ENCODE data around the gene KIF3B. TPM values are rescaled to one million over a fixed set of nuclear protein-coding genes. Genes with fewer than 3 reads are reported as not detected.

Gene KIF3B
- total RNA-seq, 4 donors from 2014 or later: 26.6 to 46.5 (median 37.5) TPM

GRCh38 chr20:32233286-32233685 is 44.2 kb upstream of the KIF3B start:
- H3K9me3 ChIP-seq: no peaks in the 10 kb centered on the region
- no peak overlapping the region for H3K27ac ChIP-seq
- in situ Hi-C loops (cut with MboI; ENCODE audit: low pct_ligation_motif_present in 1 of 4, low pct_unique_long_range_greater_than_20kb in 1 of 4, low sequenced_read_pairs in 3 of 4): no loop called here
- intact Hi-C loops (cut with DNase I; ENCODE audit: low total_unique reads): no loop called here
- no peaks in the 10 kb centered on the region for H3K27me3 ChIP-seq
- no peak overlapping the region for H3K4me3 ChIP-seq
- peaks cover 13 to 43% (median 23%) of the 10 kb centered on the region in 4 donors for H3K4me1 ChIP-seq
- DNase-seq: no peak
- 87 to 90% methylated on average over 6 to 9 of the region's 9 CpGs for WGBS, 2 donors (ENCODE audit: low coverage in 1 of 2)
- peaks cover 0 to 28% (median 8%) of the 10 kb centered on the region in 4 donors for H3K36me3 ChIP-seq
- TF ChIP-seq EP300 (IDR thresholded peaks at IDR 0.05; ENCODE audit: low read depth) (no peak), POLR2A (IDR thresholded peaks at IDR 0.05) (no peak), CTCF (IDR thresholded peaks at IDR 0.05) (no peak), POLR2AphosphoS5 (IDR thresholded peaks at IDR 0.05) (no peak)

- Histone ChIP-seq H3K27ac (no peak overlapping the region), H3K4me1 (peaks cover 7 to 33% (median 18%) of the 10 kb centered on the region in 4 donors), H3K36me3 (peaks cover 0 to 28% (median 8%) of the 10 kb centered on the region in 4 donors), H3K4me3 (no peak overlapping the region), H3K27me3 (no peaks in the 10 kb centered on the region), H3K9me3 (no peaks in the 10 kb centered on the region)
- intact Hi-C loops (cut with DNase I; ENCODE audit: low total_unique reads) (no loop called here), in situ Hi-C loops (cut with MboI; ENCODE audit: low pct_ligation_motif_present in 1 of 4, low pct_unique_long_range_greater_than_20kb in 1 of 4, low sequenced_read_pairs in 3 of 4) (no loop called here)
- DNase-seq: no peak
- 95 to 100% methylated on average over 1 to 13 of the region's 13 CpGs for WGBS, 2 donors (ENCODE audit: low coverage in 1 of 2)
- TF ChIP-seq POLR2A (IDR thresholded peaks at IDR 0.05): no peak
- no peak for TF ChIP-seq CTCF (IDR thresholded peaks at IDR 0.05)
- no peak for TF ChIP-seq POLR2AphosphoS5 (IDR thresholded peaks at IDR 0.05)
- no peak for TF ChIP-seq EP300 (IDR thresholded peaks at IDR 0.05; ENCODE audit: low read depth)
Measured at GRCh38 chr20:32234135-32234808, 43.2 kb upstream of the KIF3B start.

- H3K9me3 ChIP-seq: no peaks in the 10 kb centered on the region
- in situ Hi-C loops (cut with MboI; ENCODE audit: low pct_ligation_motif_present in 1 of 4, low pct_unique_long_range_greater_than_20kb in 1 of 4, low sequenced_read_pairs in 3 of 4): no loop called here
- intact Hi-C loops (cut with DNase I; ENCODE audit: low total_unique reads): no loop called here
- DNase-seq: peak; percentile 57
- no peak for TF ChIP-seq CTCF (IDR thresholded peaks at IDR 0.05)
- peak in 1 of 3 donors; percentile 30 for TF ChIP-seq POLR2AphosphoS5 (IDR thresholded peaks at IDR 0.05)
- peak overlapping the region; percentile 59 to 77 (median 70) for H3K27ac ChIP-seq
- no peak overlapping the region for H3K4me3 ChIP-seq
- peaks cover 0 to 28% (median 7%) of the 10 kb centered on the region in 4 donors for H3K36me3 ChIP-seq
- peaks cover 7 to 33% (median 15%) of the 10 kb centered on the region in 4 donors for H3K4me1 ChIP-seq
- H3K27me3 ChIP-seq: no peaks in the 10 kb centered on the region
- 76 to 82% methylated on average over 5 to 6 of the region's 6 CpGs for WGBS, 2 donors (ENCODE audit: low coverage in 1 of 2)
Measured at GRCh38 chr20:32235331-32236047, 42.0 kb upstream of the KIF3B start.

- WGBS, 2 donors (ENCODE audit: low coverage in 1 of 2): 79 to 100% methylated on average over 1 to 3 of the region's 3 CpGs
- H3K4me1 ChIP-seq: peaks cover 7 to 33% (median 15%) of the 10 kb centered on the region in 4 donors
- intact Hi-C loops (cut with DNase I; ENCODE audit: low total_unique reads): no loop called here
Measured at GRCh38 chr20:32236048-32236533, 41.4 kb upstream of the KIF3B start.

More at GRCh38 chr20:32236048-32236533, 41.4 kb upstream of the KIF3B start:
- H3K27ac ChIP-seq: peak overlapping the region; percentile 59 to 77 (median 70)
- H3K27me3 ChIP-seq: no peaks in the 10 kb centered on the region
- TF ChIP-seq CTCF (IDR thresholded peaks at IDR 0.05) (no peak), POLR2AphosphoS5 (IDR thresholded peaks at IDR 0.05) (no peak), EP300 (IDR thresholded peaks at IDR 0.05; ENCODE audit: low read depth) (no peak), POLR2A (IDR thresholded peaks at IDR 0.05) (no peak)
- peaks cover 0 to 22% (median 4%) of the 10 kb centered on the region in 4 donors for H3K36me3 ChIP-seq
- in situ Hi-C loops (cut with MboI; ENCODE audit: low pct_ligation_motif_present in 1 of 4, low pct_unique_long_range_greater_than_20kb in 1 of 4, low sequenced_read_pairs in 3 of 4): no loop called here
- no peak overlapping the region for H3K4me3 ChIP-seq
- DNase-seq: no peak
- H3K9me3 ChIP-seq: no peaks in the 10 kb centered on the region
